ENCODE data around the gene TRPM8.

GRCh38 chr2:234019896-234020295, 102.7 kb downstream of the TRPM8 start:
- TF ChIP-seq, protein P1, sequence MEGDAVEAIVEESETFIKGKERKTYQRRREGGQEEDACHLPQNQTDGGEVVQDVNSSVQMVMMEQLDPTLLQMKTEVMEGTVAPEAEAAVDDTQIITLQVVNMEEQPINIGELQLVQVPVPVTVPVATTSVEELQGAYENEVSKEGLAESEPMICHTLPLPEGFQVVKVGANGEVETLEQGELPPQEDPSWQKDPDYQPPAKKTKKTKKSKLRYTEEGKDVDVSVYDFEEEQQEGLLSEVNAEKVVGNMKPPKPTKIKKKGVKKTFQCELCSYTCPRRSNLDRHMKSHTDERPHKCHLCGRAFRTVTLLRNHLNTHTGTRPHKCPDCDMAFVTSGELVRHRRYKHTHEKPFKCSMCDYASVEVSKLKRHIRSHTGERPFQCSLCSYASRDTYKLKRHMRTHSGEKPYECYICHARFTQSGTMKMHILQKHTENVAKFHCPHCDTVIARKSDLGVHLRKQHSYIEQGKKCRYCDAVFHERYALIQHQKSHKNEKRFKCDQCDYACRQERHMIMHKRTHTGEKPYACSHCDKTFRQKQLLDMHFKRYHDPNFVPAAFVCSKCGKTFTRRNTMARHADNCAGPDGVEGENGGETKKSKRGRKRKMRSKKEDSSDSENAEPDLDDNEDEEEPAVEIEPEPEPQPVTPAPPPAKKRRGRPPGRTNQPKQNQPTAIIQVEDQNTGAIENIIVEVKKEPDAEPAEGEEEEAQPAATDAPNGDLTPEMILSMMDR (IDR thresholded peaks at IDR 0.05; ENCODE audit: borderline replicate concordance, extremely low read depth, low read length, poor library complexity, severe bottlenecking) = no peak
- TF ChIP-seq EZH2 (IDR thresholded peaks at IDR 0.05; ENCODE audit: borderline replicate concordance, low read depth, low read length, severe bottlenecking) = no peak

All from DND-41 (cell line).